Measurements from ENCODE around the gene OARD1. TPM values are rescaled to one million over a fixed set of nuclear protein-coding genes. Genes with fewer than 3 reads are reported as not detected.

OARD1 gene
- total and polyA plus RNA-seq, 2 of the 8 experiments (the other 6 are each of a cell fraction or from before 2014, with no cell fraction given), result 16.8 to 35.8 TPM

DNA sequence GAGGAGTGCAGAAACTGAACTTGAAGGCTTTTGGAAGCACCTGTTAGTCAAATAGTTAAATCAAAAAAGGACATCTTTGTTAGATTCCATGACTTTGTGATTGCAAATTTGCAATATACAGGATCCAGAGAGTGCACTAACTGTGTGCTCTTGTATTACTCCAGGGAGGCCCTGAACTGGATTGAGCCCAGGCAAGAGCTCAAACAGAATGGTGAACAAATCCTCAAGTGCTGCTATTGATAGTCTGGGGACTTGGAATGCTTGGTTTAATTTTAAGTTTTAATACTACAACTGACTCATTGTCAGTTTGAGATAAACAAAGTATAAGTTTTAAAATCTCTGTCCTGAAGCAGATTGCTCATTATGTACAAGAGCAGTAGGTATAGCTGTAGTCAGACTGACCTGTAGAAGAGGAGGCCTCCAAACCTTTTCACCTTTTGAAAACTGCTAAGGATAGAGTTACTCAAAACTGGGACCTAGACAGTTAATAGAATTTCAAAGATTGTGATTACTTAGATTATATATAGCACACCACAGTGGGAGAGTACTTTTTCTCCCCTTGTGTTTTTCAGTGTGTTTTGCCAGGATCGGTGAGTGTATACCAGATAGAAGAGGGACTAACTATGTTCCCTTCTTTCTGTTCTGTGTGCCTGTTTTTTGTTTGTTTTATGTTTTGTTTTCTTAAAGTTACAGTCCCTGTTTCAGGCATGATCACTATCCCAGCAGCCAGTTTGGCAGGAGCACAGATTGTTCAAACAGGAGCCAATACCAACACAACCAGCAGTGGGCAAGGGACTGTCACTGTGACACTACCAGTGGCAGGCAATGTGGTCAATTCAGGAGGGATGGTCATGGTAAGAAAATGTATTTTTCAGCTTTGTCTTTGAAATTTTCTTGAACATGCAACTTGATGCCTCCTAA lies 18.9 kb upstream of the OARD1 start (continued):
- TF ChIP-seq, protein P1, sequence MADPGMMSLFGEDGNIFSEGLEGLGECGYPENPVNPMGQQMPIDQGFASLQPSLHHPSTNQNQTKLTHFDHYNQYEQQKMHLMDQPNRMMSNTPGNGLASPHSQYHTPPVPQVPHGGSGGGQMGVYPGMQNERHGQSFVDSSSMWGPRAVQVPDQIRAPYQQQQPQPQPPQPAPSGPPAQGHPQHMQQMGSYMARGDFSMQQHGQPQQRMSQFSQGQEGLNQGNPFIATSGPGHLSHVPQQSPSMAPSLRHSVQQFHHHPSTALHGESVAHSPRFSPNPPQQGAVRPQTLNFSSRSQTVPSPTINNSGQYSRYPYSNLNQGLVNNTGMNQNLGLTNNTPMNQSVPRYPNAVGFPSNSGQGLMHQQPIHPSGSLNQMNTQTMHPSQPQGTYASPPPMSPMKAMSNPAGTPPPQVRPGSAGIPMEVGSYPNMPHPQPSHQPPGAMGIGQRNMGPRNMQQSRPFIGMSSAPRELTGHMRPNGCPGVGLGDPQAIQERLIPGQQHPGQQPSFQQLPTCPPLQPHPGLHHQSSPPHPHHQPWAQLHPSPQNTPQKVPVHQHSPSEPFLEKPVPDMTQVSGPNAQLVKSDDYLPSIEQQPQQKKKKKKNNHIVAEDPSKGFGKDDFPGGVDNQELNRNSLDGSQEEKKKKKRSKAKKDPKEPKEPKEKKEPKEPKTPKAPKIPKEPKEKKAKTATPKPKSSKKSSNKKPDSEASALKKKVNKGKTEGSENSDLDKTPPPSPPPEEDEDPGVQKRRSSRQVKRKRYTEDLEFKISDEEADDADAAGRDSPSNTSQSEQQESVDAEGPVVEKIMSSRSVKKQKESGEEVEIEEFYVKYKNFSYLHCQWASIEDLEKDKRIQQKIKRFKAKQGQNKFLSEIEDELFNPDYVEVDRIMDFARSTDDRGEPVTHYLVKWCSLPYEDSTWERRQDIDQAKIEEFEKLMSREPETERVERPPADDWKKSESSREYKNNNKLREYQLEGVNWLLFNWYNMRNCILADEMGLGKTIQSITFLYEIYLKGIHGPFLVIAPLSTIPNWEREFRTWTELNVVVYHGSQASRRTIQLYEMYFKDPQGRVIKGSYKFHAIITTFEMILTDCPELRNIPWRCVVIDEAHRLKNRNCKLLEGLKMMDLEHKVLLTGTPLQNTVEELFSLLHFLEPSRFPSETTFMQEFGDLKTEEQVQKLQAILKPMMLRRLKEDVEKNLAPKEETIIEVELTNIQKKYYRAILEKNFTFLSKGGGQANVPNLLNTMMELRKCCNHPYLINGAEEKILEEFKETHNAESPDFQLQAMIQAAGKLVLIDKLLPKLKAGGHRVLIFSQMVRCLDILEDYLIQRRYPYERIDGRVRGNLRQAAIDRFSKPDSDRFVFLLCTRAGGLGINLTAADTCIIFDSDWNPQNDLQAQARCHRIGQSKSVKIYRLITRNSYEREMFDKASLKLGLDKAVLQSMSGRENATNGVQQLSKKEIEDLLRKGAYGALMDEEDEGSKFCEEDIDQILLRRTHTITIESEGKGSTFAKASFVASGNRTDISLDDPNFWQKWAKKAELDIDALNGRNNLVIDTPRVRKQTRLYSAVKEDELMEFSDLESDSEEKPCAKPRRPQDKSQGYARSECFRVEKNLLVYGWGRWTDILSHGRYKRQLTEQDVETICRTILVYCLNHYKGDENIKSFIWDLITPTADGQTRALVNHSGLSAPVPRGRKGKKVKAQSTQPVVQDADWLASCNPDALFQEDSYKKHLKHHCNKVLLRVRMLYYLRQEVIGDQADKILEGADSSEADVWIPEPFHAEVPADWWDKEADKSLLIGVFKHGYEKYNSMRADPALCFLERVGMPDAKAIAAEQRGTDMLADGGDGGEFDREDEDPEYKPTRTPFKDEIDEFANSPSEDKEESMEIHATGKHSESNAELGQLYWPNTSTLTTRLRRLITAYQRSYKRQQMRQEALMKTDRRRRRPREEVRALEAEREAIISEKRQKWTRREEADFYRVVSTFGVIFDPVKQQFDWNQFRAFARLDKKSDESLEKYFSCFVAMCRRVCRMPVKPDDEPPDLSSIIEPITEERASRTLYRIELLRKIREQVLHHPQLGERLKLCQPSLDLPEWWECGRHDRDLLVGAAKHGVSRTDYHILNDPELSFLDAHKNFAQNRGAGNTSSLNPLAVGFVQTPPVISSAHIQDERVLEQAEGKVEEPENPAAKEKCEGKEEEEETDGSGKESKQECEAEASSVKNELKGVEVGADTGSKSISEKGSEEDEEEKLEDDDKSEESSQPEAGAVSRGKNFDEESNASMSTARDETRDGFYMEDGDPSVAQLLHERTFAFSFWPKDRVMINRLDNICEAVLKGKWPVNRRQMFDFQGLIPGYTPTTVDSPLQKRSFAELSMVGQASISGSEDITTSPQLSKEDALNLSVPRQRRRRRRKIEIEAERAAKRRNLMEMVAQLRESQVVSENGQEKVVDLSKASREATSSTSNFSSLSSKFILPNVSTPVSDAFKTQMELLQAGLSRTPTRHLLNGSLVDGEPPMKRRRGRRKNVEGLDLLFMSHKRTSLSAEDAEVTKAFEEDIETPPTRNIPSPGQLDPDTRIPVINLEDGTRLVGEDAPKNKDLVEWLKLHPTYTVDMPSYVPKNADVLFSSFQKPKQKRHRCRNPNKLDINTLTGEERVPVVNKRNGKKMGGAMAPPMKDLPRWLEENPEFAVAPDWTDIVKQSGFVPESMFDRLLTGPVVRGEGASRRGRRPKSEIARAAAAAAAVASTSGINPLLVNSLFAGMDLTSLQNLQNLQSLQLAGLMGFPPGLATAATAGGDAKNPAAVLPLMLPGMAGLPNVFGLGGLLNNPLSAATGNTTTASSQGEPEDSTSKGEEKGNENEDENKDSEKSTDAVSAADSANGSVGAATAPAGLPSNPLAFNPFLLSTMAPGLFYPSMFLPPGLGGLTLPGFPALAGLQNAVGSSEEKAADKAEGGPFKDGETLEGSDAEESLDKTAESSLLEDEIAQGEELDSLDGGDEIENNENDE (IDR thresholded peaks at IDR 0.05; ENCODE audit: insufficient replicate concordance, low read length), result no peak
- TF ChIP-seq, protein P2, sequence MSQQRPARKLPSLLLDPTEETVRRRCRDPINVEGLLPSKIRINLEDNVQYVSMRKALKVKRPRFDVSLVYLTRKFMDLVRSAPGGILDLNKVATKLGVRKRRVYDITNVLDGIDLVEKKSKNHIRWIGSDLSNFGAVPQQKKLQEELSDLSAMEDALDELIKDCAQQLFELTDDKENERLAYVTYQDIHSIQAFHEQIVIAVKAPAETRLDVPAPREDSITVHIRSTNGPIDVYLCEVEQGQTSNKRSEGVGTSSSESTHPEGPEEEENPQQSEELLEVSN (IDR thresholded peaks at IDR 0.05), result no peak
- no peak for TF ChIP-seq MAFK (IDR thresholded peaks at IDR 0.05; ENCODE audit: low read depth, low read length)
- no peak for TF ChIP-seq EZH2 (IDR thresholded peaks at IDR 0.05; ENCODE audit: low read depth, low read length, severe bottlenecking)
- no peak for TF ChIP-seq SP1 (IDR thresholded peaks at IDR 0.05; ENCODE audit: low read depth, low read length)
- TF ChIP-seq BCL11A (IDR thresholded peaks at IDR 0.05; ENCODE audit: low read depth in 2 of 2, low read length in 2 of 2), result no peak
- no peak for TF ChIP-seq CBX5 (IDR thresholded peaks at IDR 0.05; ENCODE audit: low read depth, low read length)
- TF ChIP-seq CBX8 (IDR thresholded peaks at IDR 0.05; ENCODE audit: borderline replicate concordance, low read depth, low read length), result no peak
- TF ChIP-seq NANOG (IDR thresholded peaks at IDR 0.05; ENCODE audit: insufficient read depth, low read depth, low read length, poor library complexity, severe bottlenecking), result no peak
